H1 (cell line): ENCODE results near the gene RAD51B. TPM values are rescaled to one million over a fixed set of nuclear protein-coding genes. Genes with fewer than 3 reads are reported as not detected.

Source experiments
- CBX8 ChIP-seq: fragments of 300-800, 300-1000 bp; sonication (generic); IDR thresholded peaks from 2 replicates; pipeline ENCODE4 v1.7.1; 2016; ENCODE audit warnings: low read depth, low read length, borderline replicate concordance
- CHD7 ChIP-seq: fragments of 300-600 bp; sonication (generic); IDR thresholded peaks from 2 replicates; pipeline ENCODE4 v1.7.1; 2012; ENCODE audit warnings: low read length, moderate library complexity, mild to moderate bottlenecking, inconsistent platforms; ENCODE audit not compliant: insufficient replicate concordance
- TAF7 ChIP-seq: optimal IDR thresholded peaks from 2 replicates; pipeline ENCODE3; 2011; ENCODE audit warnings: low read depth, mild to moderate bottlenecking, inconsistent platforms, low read length, moderate library complexity, borderline replicate concordance
- polyA plus RNA-seq, 7 experiments: library from polyadenylated mRNA; depleted of rRNA in 3 of 7; stranded (reverse) in 5 of 7; unstranded in 2 of 7; fragments of >200 nt in 5 of 7; fragments of 200-250 nt in 2 of 7; gene quantifications; 1 replicate in 5 of 7; 2 replicates in 1 of 7; 4 replicates in 1 of 7; pipeline versions ENCODE4 v1.2.1 to v1.2.3, GENCODE V29; 2011 to 2013; ENCODE audit warnings: missing spikeins in 2 of 7, mixed read lengths in 2 of 7
- total RNA-seq: library from RNA; stranded (reverse); fragmentation: NEBNext Ultra II Directional; extraction: Animal tissue kit (Norgen Biotek cat#: 25700); gene quantifications from 2 replicates; pipeline ENCODE4 v1.2.1, GENCODE V29; 2021

The RAD51B gene
- total and polyA plus RNA-seq, 2 of the 8 experiments (the other 6 are each of a cell fraction or from before 2014, with no cell fraction given) = 3.9 to 14.9 TPM

GRCh38 chr14:68626386-68626785 is 806.8 kb downstream of the RAD51B start (continued):
- no peak for TF ChIP-seq CHD7
- no peak for TF ChIP-seq CBX8
- no peak for TF ChIP-seq TAF7
- TF ChIP-seq, all 59 proteins: peak for 0
